HCT116 (cell line): ENCODE results near the gene SRGAP2. TPM values are rescaled to one million over a fixed set of nuclear protein-coding genes. Genes with fewer than 3 reads are reported as not detected.
"Not testable (repeated sequence)": the region's sequence is repeated elsewhere in the genome, so short reads cannot be mapped to it uniquely, and the experiment has no call there.

Experiments used
- ATAC-seq: fragments of 200-7000 bp; cut with Tn5 transposase; 2 replicates; pipeline ENCODE4 v1.9.1; 2020; ENCODE audit warnings: mild to moderate bottlenecking, moderate library complexity
- BruUV-seq: library from RNA; stranded (reverse); fragments of 400-500 nt; replicated peaks from 2 replicates; lab custom pipeline; 2021; lab: Mats Ljungman, UMichigan
- CTCF ChIA-PET: fragments of 300-600 bp; sonication (Branson Sonifier 250); formaldehyde crosslinking; loops from one replicate; lab custom pipeline; 2021; ENCODE audit warnings: antibody characterized with exemption; lab: Charles Lee
- POLR2A ChIA-PET: fragments of 300-600, 350-600 bp; sonication (Branson Sonifier 250); formaldehyde crosslinking; loops from one replicate; lab custom pipeline; 2021; ENCODE audit warnings: antibody characterized with exemption; lab: Charles Lee
- RAD21 ChIA-PET, 2 experiments: fragments of 300-600 bp; sonication (Branson Sonifier 250); formaldehyde crosslinking; loops; one replicate each; lab custom pipeline; 2023; ENCODE audit warnings: low total read pairs in 2 of 2; ENCODE audit not compliant: uncharacterized antibody in 2 of 2, unreplicated experiment in 2 of 2, low non-redundant PET in 1 of 2; lab: Charles Lee
- DNase-seq: peaks from one replicate; pipeline ENCODE4 v3.0.0-alpha.2; 2010; ENCODE audit warnings: low read depth, low spot score
- H2AFZ ChIP-seq: fragments of 200-600 bp; shearing (Covaris generic), sonication (generic); 2 replicates; pipeline ENCODE4 v1.6.1; 2017; ENCODE audit warnings: low read depth, mixed run types, mixed read lengths, antibody characterized with exemption, low read length; ENCODE audit not compliant: poor library complexity, severe bottlenecking
- H3K27ac ChIP-seq: 2 replicates; pipeline ENCODE4 v1.5.1; 2012; ENCODE audit warnings: low read depth, low read length
- H3K27me3 ChIP-seq: fragments of 200-600 bp; sonication (generic); 2 replicates; pipeline ENCODE4 v1.6.1; 2016; ENCODE audit warnings: mixed run types, low read length, mixed read lengths; ENCODE audit not compliant: insufficient read depth
- H3K36me3 ChIP-seq, 2 experiments: fragments of 200-500 bp in 1 of 2; fragments of 200-600 bp in 1 of 2; sonication (Bioruptor generic) in 1 of 2; sonication (generic) in 1 of 2; 2 replicates each; pipeline versions ENCODE4 v1.5.1 to v1.6.1; 2014 to 2016; ENCODE audit warnings: low read length in 2 of 2, inconsistent platforms in 1 of 2, mixed read lengths in 1 of 2, mixed run types in 1 of 2; ENCODE audit not compliant: insufficient read depth in 2 of 2, control insufficient read depth in 1 of 2
- H3K4me1 ChIP-seq, 2 experiments: fragments of 200-600 bp in 1 of 2; sonication (generic) in 1 of 2; 2 replicates each; pipeline versions ENCODE4 v1.5.1 to v1.6.1; 2012 to 2017; ENCODE audit warnings: low read length in 2 of 2, inconsistent platforms in 1 of 2, mild to moderate bottlenecking in 1 of 2, mixed read lengths in 1 of 2, mixed run types in 1 of 2, moderate library complexity in 1 of 2; ENCODE audit not compliant: insufficient read depth in 2 of 2, control insufficient read depth in 1 of 2
- H3K4me2 ChIP-seq: fragments of 200-600 bp; sonication (generic); 2 replicates; pipeline ENCODE4 v1.6.1; 2017; ENCODE audit warnings: mixed run types, low read length, mixed read lengths
- H3K4me3 ChIP-seq, 2 experiments: fragments of 200-600 bp in 1 of 2; sonication (generic) in 1 of 2; replicated peaks in 1 of 2; 2 replicates each; pipeline ENCODE4 v1.5.1; 2011 to 2016; ENCODE audit warnings: low read length in 2 of 2, control low read depth in 1 of 2, low read depth in 1 of 2, mild to moderate bottlenecking in 1 of 2, mixed read lengths in 1 of 2, mixed run types in 1 of 2
- H3K79me2 ChIP-seq: fragments of 200-600 bp; sonication (generic); 2 replicates; pipeline ENCODE4 v1.6.1; 2017; ENCODE audit warnings: mild to moderate bottlenecking, mixed run types, low read length, moderate library complexity, mixed read lengths; ENCODE audit not compliant: insufficient read depth
- H3K9ac ChIP-seq: fragments of 200-600 bp; sonication (generic); 2 replicates; pipeline ENCODE4 v1.6.1; 2016; ENCODE audit warnings: low read length, mixed read lengths
- H3K9me2 ChIP-seq: fragments of 200-600 bp; sonication (generic), shearing (Covaris generic); 2 replicates; pipeline ENCODE4 v1.6.1; 2017; ENCODE audit warnings: mixed run types, mild to moderate bottlenecking, moderate library complexity; ENCODE audit not compliant: insufficient read depth
- H3K9me3 ChIP-seq, 2 experiments: fragments of 200-500 bp in 1 of 2; fragments of 200-600 bp in 1 of 2; sonication (Bioruptor generic) in 1 of 2; sonication (generic) in 1 of 2; 2 replicates each; pipeline ENCODE4 v1.6.1; 2014 to 2017; ENCODE audit warnings: low read length in 2 of 2, mixed read lengths in 2 of 2, inconsistent platforms in 1 of 2, low read depth in 1 of 2, mild to moderate bottlenecking in 1 of 2, mixed run types in 1 of 2, moderate library complexity in 1 of 2; ENCODE audit not compliant: control insufficient read depth in 1 of 2, insufficient read depth in 1 of 2
- H4K20me1 ChIP-seq: fragments of 200-600 bp; sonication (generic), shearing (Covaris generic); 2 replicates; pipeline ENCODE4 v1.6.1; 2017; ENCODE audit warnings: mixed run types, mild to moderate bottlenecking, moderate library complexity; ENCODE audit not compliant: insufficient read depth
- FOSL1 ChIP-seq: IDR thresholded peaks from 2 replicates; pipeline ENCODE4 v1.6.1; 2012; ENCODE audit warnings: low read depth
- JUND ChIP-seq: IDR thresholded peaks from 2 replicates; pipeline ENCODE4 v1.6.1; 2012
- RAD21 ChIP-seq: IDR thresholded peaks from 2 replicates; pipeline ENCODE4 v1.6.1; 2012; ENCODE audit warnings: low read depth, mild to moderate bottlenecking
- intact Hi-C: fragments of 100-400 bp; cut with micrococcal nuclease; formaldehyde crosslinking; loops from 2 replicates; pipeline ENCODE4 v1.10.0; 2022
- total RNA-seq: library from RNA; stranded (reverse); gene quantifications from one replicate; pipeline ENCODE4 v1.2.1, GENCODE V29; 2021; ENCODE audit not compliant: unreplicated experiment
- TF ChIP-seq, protein P1 (sequence below), 3 experiments: fragments of 200-600 bp in 1 of 3; sonication (generic) in 1 of 3; IDR thresholded peaks in 2 of 3; conservative IDR thresholded peaks in 1 of 3; 2 replicates each; pipeline ENCODE4 v1.5.1; 2012 to 2017; ENCODE audit warnings: low read depth in 2 of 3, low read length in 2 of 3, antibody characterized with exemption in 1 of 3, borderline replicate concordance in 1 of 3, control low read depth in 1 of 3, mild to moderate bottlenecking in 1 of 3, mixed read lengths in 1 of 3, mixed run types in 1 of 3, moderate library complexity in 1 of 3; ENCODE audit not compliant: insufficient read depth in 1 of 3

SRGAP2 gene
- total RNA-seq, 1 experiment from 2014 or later = 58.2 TPM

DNA sequence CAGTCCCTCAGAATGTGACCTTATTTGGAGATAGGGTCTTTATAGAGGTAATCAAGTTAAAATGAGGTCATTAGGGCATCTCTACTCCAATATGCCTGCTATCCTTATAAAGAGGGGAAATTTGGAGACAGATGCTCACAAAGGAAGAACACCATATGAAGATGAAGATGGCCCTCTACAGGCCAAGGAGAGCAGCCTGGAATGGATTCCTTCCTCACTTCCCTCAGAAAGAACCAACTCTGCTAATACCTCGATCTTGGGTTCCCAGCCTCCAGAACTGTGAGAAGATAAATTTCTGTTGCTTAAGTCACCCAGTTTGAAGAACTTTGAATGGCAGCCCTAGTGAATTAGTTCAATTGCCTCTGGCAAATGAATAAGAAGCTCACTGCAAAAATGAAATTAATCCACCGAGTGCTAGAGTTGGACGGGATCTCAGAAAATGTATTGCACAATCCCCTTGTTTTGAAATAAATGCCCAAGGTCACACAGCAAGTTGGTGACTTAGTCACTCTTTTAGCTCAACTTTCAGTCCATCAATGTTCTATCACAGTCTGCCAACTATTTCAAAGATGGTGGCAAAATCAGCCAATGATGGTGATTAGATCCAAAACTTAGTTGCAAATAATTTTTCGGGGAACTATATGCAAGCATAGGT lies 27.8 kb upstream of the SRGAP2 start:
- H3K9ac ChIP-seq, H3K4me2 ChIP-seq, BruUV-seq: not testable (repeated sequence)

DNA sequence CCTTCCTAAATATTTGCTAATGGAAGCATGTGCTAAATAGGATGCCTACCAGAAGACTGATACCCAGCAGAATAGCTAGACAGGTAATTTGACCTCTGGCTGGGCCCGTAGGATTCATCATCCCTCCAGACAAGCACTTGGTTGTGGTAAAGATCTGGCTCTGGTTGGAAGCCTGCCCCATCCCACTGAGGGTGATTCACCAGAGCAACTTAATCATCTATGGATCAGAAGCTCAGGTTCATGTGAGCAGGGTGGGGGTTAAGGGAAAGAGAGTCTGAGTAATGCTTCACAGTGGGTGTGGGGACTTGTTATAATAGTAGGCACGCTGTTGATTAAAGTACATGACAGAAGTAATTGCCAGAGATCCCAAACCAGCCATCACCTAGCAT lies 27.2 kb upstream of the SRGAP2 start:
- POLR2A ChIA-PET, BruUV-seq, H3K4me1 ChIP-seq, H3K4me3 ChIP-seq, H4K20me1 ChIP-seq, H3K27ac ChIP-seq, H3K36me3 ChIP-seq, H3K9ac ChIP-seq, DNase-seq, H3K27me3 ChIP-seq, intact Hi-C loops, H2AFZ ChIP-seq, RAD21 ChIA-PET, H3K79me2 ChIP-seq, H3K9me3 ChIP-seq, H3K4me2 ChIP-seq, H3K9me2 ChIP-seq, CTCF ChIA-PET: not testable (repeated sequence)
- TF ChIP-seq JUND (peak; percentile 11; the same call in 1 of the 2 replicates), FOSL1 (peak; percentile 23; the same call in 1 of the 2 replicates)
- ATAC-seq = peak; percentile 91

More for the DNA sequence above, 27.8 kb upstream of the SRGAP2 start:
- intact Hi-C loops, H3K79me2 ChIP-seq, H3K27ac ChIP-seq, RAD21 ChIA-PET, H3K4me3 ChIP-seq, H3K9me2 ChIP-seq, DNase-seq, H3K36me3 ChIP-seq, H3K27me3 ChIP-seq, CTCF ChIA-PET, POLR2A ChIA-PET, H3K9me3 ChIP-seq, H2AFZ ChIP-seq, H4K20me1 ChIP-seq, H3K4me1 ChIP-seq: not testable (repeated sequence)
- ATAC-seq = peak; percentile 38; the same call in 1 of the 2 replicates
- TF ChIP-seq, protein P1, sequence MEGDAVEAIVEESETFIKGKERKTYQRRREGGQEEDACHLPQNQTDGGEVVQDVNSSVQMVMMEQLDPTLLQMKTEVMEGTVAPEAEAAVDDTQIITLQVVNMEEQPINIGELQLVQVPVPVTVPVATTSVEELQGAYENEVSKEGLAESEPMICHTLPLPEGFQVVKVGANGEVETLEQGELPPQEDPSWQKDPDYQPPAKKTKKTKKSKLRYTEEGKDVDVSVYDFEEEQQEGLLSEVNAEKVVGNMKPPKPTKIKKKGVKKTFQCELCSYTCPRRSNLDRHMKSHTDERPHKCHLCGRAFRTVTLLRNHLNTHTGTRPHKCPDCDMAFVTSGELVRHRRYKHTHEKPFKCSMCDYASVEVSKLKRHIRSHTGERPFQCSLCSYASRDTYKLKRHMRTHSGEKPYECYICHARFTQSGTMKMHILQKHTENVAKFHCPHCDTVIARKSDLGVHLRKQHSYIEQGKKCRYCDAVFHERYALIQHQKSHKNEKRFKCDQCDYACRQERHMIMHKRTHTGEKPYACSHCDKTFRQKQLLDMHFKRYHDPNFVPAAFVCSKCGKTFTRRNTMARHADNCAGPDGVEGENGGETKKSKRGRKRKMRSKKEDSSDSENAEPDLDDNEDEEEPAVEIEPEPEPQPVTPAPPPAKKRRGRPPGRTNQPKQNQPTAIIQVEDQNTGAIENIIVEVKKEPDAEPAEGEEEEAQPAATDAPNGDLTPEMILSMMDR (IDR thresholded peaks at IDR 0.05 in 2 of 3, conservative IDR thresholded peaks at IDR 0.05 in 1 of 3; ENCODE audit: borderline replicate concordance in 1 of 3, insufficient read depth in 1 of 3, low read depth in 2 of 3, low read length in 2 of 3) = peak in 2 of 3 experiments; percentile 3 to 31; a peak in 3 of 6 replicates
- TF ChIP-seq RAD21 = 0 out of 2 replicates have a peak, but pooled peaks have one; percentile 9

DNA sequence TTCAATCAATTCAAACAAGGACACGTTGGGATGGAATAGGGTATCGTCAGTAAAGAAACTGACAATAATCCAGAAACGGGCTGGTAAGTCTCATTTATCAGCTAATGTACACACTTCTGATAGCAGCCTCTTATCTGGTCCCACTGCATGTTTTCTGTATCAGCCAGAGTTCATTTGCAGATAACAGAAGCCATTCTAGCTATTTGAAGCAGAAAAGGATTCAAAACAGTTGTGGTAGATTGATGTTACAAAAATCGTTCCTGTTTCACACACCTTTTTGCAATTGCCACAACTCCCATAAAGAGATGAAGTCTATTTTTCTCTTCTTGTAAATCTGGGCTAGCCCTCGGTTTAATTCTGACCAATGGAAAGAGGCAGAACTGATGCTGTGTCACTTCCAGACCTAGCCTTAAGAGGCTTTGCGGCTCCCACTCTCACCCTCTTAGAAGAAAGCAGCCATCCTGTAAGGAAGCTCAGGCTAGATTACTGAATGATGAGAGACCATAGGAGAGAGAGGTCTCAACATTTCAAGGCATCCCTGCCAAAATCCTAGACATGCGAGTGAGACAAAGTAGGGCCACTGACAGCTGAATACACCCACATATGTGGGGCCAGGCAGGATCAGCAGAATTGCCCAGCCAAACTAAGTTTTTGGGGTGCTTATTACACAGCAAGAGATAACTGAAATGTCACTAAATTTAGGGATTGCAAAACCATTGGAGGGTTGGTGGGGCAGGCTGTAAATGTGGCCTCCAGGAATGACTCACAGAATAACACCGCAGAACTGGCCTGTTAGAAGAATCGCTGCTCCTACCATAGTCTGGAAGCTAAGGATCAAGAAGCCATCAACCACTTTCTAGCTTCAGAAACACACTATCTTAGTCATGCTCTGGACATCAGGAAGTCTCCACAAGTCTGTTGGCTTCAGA lies 25.0 kb upstream of the SRGAP2 start:
- H3K9me3 ChIP-seq, POLR2A ChIA-PET, H3K27me3 ChIP-seq, intact Hi-C loops, H3K9ac ChIP-seq, BruUV-seq, RAD21 ChIA-PET, H4K20me1 ChIP-seq, H2AFZ ChIP-seq, H3K36me3 ChIP-seq, H3K4me2 ChIP-seq, H3K4me3 ChIP-seq, H3K79me2 ChIP-seq, H3K9me2 ChIP-seq, CTCF ChIA-PET, H3K27ac ChIP-seq: not testable (repeated sequence)
- peak; percentile 10 for DNase-seq
- peak; percentile 48 for ATAC-seq
- peaks cover 0 to 13% of the 10 kb centered on the region in 2 experiments; a peak in 1 of 4 replicates for H3K4me1 ChIP-seq
